ENCODE results near the gene SHE.

SHE gene

DNA sequence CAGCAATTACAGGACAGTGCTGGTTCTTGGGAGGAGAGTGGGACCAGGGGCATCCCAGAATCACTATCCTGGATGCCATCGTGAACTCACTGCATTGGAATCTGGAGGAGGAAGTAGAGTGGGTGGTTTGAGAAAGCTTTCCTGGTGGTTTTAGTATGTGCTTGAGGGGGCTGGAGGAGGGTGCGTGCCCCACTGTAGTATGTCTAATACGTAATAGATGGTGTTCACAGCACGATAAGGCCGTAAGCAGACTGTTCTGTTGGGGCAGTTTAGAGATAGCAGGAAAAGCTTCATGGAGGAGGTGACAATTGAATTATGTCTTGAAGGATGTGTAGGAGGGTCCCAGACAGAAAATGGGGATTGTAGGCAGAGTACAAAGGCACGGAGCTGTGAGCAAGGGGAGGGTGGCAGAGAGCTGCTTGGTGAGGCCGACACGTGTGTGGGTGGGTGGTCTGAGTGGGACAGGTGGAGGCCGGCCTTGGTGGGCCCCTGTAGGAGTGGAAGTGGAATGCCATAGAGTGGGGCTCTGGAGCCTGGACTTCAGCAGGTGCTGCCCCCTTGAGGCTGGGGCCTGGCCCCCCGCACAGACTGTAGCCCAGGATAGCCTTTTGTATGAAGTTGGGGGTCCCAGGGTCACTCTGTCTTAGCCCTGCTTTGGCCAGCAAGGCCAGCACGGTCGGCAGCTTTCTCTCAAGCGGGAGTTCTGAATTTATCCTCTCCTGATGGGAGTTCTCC, 60.0 kb downstream of the SHE start:
- DNase-seq: no peak

DNA sequence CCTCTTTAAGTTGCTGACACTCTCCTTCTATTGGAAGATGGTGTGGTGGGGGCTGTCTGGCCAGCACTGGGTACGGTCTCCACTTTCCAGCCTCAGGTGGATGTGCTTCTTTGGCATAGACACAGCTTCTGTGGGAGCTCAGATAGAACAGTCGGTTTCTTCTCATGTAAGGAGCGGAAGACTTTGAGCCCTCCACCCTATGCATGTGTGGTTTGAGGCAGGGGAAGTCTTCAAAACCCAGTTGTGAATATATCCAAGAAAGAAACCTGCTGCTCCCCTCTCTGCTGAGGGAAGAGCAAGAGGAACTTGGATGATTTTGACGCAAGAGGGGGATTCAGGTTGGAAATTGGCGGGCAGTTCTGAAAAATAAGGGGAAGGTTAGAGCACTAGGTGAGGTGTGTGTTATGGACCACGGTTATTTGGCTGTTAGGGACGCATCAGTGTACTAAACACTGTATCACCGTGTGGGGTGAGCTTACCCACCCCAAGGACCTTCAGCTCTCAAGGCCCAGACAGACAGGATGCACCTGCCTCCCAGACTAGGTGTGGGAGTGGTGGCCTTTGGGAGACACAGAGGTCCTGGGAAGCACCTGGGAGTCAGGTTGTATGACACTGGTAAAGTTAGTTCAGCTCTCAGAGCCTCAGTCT, 60.8 kb downstream of the SHE start:
- DNase-seq: no peak

DNA sequence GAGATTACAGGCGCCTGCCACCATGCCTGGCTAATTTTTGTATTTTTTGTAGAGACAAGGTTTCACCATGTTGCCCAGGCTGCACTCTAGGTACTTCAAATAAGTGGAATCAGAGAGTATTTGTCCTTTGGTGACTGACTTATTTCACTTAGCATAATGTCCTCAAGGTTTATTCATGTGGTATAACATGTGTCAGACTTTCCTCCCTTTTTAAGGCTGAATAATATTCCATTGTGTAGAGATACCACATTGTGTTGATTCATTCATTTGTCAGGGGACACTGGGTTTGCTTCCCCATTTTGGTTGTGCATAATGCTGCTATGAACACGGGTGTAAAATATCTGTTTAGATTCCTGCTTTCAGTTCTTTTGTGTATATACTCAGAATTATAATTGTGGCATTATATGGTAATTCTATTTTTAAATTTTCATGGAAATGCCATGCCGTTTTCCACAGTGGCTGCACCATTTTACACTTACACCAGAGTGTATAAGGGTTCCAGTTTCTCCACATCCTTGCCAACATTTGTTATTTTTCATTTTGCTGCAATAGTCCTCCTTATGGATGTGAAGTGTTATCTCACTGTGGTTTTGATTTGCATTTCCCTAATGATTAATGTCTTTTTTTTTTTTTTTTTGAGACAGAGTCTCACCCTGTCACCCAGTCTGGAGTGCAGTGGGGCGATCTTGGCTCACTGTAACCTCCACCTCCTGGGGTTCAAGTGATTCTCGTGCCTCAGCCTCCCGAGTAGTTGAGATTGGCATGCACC, 62.0 kb downstream of the SHE start:
- no peak for DNase-seq

DNA sequence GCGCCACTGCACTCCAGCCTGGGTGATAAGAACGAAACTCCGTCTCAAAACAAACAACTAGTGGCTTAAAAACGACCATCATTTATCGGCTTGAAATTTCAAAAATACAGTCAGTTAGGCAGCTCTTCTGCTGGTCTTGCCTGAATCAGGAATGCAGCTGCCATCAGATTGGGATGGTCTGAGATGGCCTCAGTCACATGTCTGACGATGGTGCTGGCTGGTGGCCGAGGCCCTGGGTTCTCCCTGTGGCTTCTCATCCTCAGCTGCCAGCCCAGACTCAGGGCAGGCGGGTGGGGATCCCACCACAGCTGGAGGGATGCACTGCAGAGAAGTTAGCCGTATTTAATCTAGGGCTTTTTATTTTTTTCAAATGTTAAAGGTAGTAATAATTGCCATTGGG, 65.8 kb downstream of the SHE start:
- no peak for DNase-seq

DNA sequence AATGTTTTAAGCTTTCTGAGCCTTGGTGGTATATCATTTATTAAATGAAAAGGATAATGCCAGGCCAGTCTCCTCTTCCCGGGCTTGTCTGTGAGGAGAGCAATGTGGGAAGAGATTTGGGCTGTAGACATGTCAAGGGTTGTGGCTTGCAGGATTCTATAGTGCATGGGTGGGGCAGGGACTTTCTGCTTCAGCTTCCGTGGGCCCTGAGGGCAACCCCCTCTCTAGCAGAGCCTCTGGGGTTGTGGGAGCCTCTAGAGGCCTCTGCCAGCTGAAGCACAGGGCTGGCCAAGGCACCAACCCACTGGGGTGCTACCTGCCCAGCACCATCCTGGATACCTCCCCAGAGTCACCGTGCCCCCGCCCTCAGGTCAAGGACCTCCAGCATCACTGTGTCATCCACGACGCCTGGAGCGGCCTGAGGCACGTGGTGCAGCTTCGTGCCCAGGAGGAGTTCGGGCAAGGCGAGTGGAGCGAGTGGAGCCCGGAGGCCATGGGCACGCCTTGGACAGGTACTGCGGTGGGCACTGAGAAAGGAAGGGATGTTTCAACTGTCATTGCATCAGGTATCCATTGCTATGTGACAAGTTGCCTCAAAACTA, 66.5 kb downstream of the SHE start:
- DNase-seq: no peak

DNA sequence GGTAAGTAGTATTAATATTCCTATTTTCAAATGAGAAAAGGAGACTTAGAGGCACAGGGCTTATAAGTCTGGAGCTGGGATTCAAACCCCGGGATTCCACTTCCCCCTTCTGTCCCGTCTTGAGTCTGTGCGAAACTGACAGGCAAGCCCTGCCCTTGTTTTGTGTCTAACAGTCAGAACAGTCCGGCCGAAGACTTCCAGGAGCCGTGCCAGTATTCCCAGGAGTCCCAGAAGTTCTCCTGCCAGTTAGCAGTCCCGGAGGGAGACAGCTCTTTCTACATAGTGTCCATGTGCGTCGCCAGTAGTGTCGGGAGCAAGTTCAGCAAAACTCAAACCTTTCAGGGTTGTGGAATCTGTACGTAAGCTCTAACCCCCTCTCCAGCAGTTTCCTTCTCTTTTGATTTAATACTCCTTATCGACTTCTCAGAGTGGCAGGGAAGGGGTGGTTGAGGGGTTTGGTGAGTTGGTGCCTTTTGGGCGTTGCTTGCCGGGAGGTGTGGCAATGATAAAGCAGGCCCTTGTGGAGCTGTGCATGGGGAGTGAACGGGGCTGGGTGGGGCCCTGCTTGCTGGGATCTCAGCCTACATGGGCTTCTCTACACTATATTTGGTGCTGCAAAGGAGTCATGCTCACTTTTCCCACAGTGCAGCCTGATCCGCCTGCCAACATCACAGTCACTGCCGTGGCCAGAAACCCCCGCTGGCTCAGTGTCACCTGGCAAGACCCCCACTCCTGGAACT, 67.7 kb downstream of the SHE start:
- no peak for DNase-seq

DNA sequence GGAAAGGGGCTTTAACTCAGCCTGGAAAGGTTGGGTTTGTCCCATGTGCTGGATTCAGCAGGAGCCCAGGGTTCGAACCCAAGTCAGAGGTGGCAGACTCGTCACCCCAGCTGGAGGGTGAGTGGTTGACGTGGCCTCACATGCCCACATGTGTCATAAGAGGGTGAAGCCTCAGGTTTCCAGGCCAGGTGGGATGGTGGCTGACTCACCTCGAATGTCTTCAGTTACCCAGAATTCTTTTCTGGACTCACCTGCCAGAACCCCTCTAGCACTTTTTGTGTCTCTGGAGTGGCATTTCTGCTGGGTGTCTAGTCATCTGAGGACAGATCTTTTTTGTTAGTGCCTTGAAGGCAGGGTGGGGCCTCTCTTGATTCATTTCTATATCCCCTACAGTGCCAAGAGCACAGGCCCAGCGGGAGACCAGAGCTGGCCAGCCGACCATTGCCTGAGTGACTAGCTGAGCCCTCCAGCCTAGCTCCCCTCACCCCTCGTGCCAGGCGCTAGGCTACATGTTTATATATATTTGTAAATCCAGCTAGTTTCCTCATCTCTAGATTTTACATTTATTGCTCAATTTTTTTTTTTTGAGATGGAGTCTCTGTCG, 68.9 kb downstream of the SHE start:
- no peak for DNase-seq

DNA sequence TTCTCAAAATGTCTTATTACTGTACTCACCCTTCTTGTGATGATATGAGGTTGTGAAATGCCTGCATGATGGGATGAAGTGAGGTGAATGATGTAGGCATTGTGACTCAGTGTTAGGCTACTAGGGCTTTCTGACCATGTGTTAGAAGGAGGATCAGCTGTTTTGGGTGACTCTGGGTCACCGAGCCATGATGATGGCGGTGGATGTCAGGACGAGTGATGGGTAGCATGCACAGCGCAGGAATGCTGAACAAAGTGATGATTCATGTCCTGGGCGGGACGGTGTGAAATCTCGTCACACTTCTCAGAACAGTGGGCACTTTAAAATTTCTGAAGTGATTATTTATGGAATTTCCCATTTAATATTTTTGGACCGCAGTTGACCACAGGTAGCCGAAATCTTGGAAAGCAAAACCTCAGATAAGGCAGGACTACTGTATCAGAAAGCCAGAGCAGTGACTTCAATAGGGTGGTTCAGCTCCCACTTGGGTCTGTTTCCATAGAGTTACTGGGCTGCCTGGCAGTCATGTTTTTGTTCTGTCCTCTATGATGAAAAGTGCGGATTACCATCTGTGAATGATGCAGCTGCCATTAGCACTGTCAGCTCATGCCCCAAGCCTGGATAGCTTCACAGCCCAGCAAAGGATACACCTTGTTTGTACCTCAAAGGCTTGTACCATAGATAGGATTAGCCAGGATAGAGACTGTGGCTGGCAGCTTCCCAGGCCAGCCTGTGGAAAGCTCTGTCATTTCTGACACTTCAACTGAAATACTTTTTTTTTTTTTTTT, 70.4 kb downstream of the SHE start:
- DNase-seq: no peak

DNA sequence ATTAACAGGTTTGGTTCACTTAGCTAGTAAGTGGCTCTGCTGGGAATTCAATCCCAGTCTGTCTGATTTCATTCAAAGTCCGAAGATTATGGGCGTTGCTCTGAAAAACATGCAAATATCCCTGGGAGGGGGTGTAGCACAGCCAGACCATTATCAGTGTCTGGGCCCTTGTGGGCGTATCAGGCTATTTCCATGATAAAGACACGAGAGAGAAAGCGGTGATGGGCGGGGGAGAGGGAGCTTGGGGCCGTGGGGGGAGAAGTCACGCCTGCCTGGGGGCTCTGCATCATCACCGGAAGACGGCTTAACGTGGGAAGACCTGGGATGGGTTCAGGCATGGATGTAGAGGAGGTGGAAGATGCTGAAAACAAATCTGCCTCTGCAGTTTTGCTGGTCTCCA, 71.3 kb downstream of the SHE start:
- DNase-seq: no peak

DNA sequence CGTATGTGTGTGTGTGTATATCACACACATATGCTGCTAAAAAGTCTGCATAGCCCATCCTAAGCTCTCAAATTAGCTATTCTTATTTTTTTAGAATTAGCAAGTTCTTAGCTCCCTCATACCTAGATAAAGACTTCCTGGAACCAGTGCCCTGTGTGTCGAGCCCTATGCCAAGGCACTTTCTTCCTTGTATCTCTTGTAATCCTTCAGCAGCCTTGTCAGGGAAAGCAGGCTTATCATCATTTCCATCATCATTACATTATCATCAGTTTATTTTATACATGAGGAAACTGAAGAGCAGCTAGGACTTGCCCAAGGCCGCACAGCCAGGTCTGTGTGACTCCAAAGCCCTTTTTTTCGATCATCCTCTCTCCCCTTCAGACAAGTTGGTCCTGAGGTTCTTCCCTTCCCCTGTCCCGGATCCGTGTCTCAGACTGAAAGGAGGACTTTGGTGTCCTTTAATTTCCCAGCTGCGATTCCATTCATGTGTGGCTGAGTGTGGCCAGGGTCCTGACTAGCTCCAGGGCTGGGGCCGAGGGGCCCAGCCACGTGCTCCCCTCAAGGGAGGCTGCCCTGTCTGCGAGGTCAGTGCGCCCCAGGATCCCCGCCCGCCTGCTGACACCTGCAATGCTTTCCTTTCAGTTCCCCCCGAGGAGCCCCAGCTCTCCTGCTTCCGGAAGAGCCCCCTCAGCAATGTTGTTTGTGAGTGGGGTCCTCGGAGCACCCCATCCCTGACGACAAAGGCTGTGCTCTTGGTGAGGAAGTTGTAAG, 72.2 kb downstream of the SHE start:
- DNase-seq: no peak

All from NCI-H2029 (cell line).